Measurements from ENCODE around the gene ZNF740. TPM values are rescaled to one million over a fixed set of nuclear protein-coding genes. Genes with fewer than 3 reads are reported as not detected.

Gene ZNF740
- total RNA-seq, 1 experiment from 2014 or later = 8.8 TPM

DNA sequence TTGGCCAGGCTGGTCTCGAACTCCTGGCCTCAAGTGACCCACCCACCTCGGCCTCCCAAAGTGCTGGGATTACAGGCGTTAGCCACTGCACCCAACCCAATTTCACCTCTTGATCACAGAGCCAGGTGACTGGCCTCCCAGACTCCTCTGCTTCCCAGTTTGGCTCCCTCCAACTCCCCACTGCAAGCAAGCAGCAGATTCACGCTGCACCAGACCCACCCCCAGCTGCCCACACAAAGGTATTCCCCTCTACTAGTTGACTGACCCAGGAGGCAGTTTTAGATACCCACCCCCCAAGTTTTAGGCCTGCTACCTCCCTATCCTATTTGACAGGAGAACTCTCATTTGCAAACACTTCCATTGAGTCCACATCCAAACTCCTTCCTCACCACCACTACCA lies 46.3 kb downstream of the ZNF740 start:
- DNase-seq (ENCODE audit: low spot score) = no peak

GRCh38 chr12:53227341-53227740 lies 46.8 kb downstream of the ZNF740 start:
- DNase-seq (ENCODE audit: low spot score) = no peak

- DNase-seq (ENCODE audit: low spot score) = no peak
These were observed 47.3 kb downstream of the ZNF740 start for GRCh38 chr12:53227836-53228235.

DNA sequence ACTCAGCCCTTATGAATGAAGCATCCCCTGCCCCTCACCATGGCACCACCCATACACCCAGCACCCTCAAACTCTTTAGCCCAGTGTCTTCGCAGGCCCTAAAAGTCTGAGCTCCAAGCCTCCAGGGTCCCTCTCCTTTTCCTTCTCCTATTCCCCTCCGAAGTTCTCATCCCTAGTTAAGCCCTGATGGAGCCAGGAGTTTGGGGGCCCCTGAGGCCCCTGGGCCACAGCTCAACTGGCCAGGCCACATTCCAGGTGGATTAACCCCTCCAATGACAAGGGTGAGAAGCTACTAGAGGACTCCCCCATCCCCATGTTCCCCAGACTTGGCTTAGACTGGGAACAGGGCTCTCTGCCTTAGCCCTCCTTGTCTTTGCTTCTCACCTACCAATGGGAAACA lies 48.9 kb downstream of the ZNF740 start:
- DNase-seq (ENCODE audit: low spot score) = no peak

GRCh38 chr12:53230108-53230845 lies 49.8 kb downstream of the ZNF740 start:
- DNase-seq (ENCODE audit: low spot score) = peak; percentile 86

GRCh38 chr12:53231671-53231920 lies 51.1 kb downstream of the ZNF740 start:
- DNase-seq (ENCODE audit: low spot score) = no peak

DNA sequence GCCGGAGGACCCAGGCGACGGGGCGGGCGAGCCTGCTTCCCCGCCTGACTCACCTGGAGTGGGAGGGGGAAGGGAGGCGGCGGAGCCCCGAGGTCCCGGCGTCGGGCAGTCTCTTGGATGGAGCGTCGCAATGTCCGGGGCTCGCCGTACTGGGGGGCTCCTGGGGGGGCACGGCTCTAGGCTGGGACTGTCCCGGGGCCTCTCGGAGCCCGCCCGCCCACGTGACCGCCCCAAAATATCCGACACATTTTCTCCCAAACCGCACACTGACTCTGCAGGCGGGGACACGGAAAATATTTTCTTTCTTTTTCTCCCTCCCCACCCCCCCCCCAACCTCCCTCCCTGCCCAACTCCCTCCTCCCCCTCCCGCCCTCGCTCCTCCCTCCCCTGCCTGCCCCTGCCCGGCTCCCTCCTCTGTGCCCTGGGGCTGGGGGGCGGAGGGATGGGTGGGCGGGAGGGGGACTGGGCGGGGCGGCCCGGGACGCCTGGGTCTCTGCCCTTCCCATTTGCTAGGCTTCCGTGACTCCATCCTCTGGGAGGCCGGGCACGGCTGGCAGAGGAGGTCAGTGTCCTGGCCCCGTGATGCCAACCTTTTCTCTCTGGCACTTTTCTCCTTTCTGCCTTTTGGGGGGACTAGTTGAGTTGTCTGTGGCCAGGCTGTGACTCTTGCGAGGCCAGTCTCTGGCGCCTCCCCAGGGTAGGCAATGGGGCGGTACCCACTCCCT lies 51.6 kb downstream of the ZNF740 start, which contains the start of gene RARG:
Gene RARG, minus strand, starts transcription at position 289 of the 725 bp plus-strand sequence. CDS start 4,664 bp downstream, outside the sequence.
- peak; percentile 82 for DNase-seq (ENCODE audit: low spot score)

DNA sequence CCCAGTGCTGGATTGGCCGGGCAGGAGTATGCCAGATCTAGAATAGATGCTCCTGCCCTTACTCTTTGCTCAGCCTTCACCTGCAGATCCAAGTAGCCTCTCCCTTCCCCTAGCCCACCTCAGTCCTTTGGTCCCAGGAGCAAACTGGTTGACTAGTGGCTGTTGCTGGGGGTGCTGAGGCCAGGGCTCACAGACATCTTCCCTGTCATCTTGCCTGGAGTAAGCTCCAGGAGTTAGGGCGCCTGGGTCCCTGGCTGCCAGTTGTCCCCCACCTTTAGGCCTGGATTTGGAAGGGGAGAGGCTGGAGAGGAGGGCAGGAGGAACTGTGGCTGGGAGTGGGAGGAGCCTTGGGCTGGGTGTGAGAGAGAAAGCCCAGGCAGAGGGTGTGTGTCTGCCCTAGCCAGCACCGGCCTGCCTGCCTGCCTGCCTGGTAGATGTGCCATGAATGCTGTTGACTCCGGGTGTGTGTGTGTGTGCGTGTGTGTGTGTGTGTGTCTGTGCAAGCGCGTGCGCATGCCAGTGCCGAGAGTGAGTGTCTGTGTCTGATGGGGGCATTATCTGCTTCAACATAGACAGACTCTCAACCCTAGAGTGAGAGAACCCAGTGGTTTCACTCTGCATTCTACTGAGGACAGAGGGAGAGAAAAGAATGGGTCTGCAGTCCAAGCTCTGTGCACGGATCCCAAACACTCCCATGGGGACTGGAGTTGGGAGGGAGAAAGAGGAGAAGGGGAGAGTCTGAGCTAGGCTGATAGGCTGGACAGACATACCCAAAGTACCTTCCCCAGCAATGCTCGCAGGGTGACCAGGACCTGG lies 52.3 kb downstream of the ZNF740 start:
- peak; percentile 69 for DNase-seq (ENCODE audit: low spot score)

- DNase-seq (ENCODE audit: low spot score) = no peak
These were observed 53.2 kb downstream of the ZNF740 start for GRCh38 chr12:53233671-53234121.

- DNase-seq (ENCODE audit: low spot score) = no peak
These were observed 53.9 kb downstream of the ZNF740 start for GRCh38 chr12:53234271-53234914.

DNA sequence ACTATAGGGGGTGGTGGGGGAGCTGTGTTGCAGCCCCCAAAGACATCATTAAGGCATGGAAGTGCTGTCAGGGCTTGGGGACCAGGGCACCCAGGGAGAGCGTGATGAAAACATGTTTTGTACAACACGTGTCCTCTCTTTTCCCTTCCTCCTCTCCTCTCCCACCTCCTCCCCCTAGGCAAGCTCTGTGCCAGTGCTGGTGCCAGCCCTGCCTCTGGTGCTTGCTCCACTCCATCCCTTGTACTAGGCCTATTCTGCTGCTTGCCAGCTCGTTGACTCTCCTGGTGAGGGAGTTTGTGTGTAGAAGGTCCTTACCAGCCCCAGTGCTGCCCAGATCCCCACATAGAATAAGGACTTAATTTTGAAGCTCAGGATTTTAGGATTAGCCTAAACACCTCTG lies 54.6 kb downstream of the ZNF740 start:
- DNase-seq (ENCODE audit: low spot score) = no peak

- no peak for DNase-seq (ENCODE audit: low spot score)
These were observed 55.4 kb downstream of the ZNF740 start for GRCh38 chr12:53235742-53236442.

DNA sequence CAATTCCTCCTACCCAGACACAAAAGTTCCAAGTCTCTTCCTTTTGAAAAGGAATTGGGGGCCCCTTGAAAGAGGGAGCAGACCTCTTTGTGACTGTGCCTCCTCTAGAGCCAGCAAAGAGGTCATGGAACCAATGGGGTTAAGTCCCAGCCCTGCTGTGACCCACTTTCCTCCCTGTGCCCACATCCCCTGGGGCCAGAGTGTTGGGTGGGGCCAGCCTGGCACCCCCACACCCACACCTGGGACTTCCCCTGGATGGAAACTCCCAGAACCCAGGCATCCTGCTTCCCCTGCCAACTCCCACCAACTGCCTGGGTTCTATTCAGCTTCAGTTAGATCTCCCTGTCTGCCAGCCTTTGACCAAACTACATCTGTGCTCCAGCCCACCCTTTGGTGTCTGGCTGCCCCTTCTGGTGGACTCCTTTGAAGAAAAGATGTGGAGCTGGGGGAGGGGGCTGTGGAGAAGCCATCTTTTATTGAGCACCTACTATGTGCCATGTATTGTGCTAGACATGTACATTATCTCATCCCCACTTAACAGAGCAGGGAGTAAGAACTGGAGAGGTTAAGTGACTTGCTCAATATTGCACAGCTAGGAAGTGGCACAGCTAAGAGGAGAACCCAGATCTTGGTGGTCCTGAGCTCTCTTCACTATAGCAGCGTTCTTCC lies 56.1 kb downstream of the ZNF740 start:
- DNase-seq (ENCODE audit: low spot score) = no peak

- no peak for DNase-seq (ENCODE audit: low spot score)
These were observed 59.2 kb downstream of the ZNF740 start for GRCh38 chr12:53239643-53240258.

DNA sequence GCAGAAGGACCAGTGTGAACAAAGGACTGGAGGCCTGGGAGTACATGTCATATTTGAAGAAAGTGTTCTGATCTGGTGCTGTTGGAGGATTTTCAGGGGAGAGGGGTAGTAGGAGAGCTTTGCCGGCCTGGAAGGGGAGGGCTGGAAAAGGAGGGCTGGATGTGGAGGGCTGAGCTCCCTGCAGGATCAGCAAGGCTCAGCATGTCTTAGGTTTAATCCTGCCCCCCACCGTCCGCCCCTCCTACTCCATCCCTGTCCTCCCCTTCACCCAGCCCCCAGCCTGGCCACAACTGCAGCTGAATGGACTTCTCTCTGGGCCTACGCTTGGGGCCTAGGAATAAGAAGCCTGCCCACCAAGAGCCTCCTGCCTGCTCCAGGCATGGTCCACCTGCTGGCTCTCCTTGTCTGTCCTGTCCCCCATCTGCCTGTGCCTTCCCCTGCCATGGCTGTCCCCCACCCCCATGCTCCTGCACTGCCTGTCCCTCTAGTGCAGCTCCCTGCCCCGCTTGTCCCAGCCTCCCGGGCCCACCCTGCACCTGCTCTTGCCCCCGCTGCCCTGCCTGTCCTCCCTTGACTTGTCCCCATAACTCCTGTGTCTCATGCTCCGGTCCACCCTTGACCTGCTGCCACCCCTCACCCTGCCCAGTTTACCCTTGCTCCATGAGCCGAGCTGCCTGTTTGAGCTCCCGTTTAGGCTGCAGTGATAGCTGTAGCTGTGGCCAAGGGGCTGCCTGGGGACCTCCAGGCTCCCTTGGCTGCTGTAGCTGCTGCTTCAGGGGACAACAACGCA lies 61.3 kb downstream of the ZNF740 start:
- DNase-seq (ENCODE audit: low spot score) = no peak

DNA sequence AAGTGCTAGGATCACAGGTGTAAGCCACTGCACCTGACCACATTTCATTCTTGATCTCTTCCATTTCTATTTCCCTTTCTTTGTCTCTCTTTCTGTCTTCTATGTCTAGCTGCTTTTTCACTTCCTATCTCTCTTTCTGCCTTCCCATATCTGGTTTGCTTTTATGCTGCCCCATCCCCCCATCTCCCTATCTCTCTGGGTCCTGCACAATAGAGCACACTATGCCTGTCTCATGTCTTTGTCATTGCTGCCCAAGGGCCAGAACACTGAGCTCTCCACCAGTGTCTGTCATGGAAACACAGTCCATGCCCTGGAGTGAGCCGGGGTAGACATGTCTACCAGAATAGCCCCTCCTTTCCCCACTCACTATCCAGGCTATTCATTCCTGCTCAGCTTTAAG lies 63.8 kb downstream of the ZNF740 start:
- no peak for DNase-seq (ENCODE audit: low spot score)

Measured in HT-29 (cell line).